ENCODE results near the gene DDX46.

DDX46 gene

DNA sequence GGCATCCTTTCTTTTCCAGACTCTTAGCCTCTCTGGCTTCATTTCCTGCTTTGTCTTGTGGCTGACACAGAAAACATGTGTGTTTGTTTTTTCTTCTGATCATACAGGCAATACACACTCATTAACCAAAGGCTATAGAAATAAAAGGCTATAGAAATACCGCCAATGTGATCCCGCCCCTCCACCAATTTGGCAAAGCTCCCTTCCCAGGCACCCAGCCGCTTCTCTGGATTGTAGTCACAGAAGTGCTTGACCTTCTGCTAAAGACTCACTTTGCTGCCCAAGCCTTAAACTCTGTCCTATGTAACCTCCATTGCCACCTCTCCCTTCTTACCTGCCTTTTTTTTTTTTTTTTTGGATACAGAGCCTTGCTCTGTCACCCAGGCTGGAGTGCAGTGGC lies 120.9 kb downstream of the DDX46 start:
- no peak overlapping the region for H3K4me3 ChIP-seq (ENCODE audit: low read depth, low read length)
- TF ChIP-seq, protein P1, sequence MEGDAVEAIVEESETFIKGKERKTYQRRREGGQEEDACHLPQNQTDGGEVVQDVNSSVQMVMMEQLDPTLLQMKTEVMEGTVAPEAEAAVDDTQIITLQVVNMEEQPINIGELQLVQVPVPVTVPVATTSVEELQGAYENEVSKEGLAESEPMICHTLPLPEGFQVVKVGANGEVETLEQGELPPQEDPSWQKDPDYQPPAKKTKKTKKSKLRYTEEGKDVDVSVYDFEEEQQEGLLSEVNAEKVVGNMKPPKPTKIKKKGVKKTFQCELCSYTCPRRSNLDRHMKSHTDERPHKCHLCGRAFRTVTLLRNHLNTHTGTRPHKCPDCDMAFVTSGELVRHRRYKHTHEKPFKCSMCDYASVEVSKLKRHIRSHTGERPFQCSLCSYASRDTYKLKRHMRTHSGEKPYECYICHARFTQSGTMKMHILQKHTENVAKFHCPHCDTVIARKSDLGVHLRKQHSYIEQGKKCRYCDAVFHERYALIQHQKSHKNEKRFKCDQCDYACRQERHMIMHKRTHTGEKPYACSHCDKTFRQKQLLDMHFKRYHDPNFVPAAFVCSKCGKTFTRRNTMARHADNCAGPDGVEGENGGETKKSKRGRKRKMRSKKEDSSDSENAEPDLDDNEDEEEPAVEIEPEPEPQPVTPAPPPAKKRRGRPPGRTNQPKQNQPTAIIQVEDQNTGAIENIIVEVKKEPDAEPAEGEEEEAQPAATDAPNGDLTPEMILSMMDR (IDR thresholded peaks at IDR 0.05; ENCODE audit: borderline replicate concordance, insufficient read depth, low read depth, low read length): no peak

Measured in GM12875 (cell line).